ENCODE data around the gene SART1.

Gene SART1

DNA sequence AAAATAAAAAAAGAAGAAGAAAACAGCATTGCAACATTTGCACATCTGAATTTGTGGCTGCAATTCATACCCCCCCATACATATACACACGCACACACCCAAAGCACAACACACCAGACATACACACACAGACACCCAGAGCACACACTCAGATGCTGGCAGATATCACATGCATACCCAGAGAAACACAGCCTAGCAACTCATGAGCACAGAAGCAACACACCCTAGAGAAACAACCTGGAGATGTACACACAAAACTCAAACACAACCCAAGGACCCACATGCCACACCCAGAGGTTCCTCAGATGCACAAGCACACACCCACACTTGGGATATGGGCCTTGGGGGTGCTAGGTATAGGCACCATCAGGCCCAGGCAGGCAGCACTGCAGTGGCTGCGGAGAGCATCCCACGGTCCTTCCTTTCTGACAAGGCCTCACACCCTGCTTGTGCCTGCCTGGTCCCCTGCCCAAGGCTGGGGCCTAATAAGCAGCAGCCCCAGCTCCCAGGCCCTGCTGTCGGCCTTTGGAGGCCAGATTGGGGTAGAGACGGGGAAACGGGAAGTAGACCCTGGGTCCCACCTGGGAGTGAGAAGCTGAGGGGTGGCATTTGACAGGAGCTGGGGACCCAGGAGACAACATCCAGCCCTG is 53.4 kb downstream of the SART1 start:
- peak overlapping the region; percentile 5; the same call in 1 of the 2 replicates for H3K27ac ChIP-seq

DNA sequence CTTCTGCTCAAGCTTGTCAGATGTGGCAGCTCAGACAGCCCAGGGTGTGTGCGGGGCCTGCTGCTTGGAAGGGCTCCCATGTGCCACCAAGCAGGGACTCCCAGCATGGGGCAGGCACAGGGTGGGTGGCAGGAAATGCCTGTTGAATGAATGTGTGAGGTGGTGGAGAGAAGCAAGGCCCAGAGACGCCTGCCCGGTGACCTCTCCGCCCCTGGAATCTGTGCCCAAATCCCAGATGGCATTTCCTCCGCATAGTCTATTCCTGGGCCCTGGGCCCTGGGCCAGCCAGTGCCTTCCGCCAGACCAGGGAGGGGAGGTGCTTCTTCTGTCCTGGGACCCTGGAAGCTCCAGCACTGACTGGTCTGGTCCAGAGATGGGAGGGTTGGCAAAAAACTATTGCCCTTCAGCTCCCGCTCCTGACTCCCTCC is 53.9 kb downstream of the SART1 start:
- TF ChIP-seq, protein P1, sequence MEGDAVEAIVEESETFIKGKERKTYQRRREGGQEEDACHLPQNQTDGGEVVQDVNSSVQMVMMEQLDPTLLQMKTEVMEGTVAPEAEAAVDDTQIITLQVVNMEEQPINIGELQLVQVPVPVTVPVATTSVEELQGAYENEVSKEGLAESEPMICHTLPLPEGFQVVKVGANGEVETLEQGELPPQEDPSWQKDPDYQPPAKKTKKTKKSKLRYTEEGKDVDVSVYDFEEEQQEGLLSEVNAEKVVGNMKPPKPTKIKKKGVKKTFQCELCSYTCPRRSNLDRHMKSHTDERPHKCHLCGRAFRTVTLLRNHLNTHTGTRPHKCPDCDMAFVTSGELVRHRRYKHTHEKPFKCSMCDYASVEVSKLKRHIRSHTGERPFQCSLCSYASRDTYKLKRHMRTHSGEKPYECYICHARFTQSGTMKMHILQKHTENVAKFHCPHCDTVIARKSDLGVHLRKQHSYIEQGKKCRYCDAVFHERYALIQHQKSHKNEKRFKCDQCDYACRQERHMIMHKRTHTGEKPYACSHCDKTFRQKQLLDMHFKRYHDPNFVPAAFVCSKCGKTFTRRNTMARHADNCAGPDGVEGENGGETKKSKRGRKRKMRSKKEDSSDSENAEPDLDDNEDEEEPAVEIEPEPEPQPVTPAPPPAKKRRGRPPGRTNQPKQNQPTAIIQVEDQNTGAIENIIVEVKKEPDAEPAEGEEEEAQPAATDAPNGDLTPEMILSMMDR (conservative IDR thresholded peaks at IDR 0.05), result no peak
- H3K27ac ChIP-seq, result peak overlapping the region; percentile 5; the same call in 1 of the 2 replicates

More for the DNA sequence above, 53.4 kb downstream of the SART1 start:
- TF ChIP-seq, protein P1 (conservative IDR thresholded peaks at IDR 0.05), result no peak

DNA sequence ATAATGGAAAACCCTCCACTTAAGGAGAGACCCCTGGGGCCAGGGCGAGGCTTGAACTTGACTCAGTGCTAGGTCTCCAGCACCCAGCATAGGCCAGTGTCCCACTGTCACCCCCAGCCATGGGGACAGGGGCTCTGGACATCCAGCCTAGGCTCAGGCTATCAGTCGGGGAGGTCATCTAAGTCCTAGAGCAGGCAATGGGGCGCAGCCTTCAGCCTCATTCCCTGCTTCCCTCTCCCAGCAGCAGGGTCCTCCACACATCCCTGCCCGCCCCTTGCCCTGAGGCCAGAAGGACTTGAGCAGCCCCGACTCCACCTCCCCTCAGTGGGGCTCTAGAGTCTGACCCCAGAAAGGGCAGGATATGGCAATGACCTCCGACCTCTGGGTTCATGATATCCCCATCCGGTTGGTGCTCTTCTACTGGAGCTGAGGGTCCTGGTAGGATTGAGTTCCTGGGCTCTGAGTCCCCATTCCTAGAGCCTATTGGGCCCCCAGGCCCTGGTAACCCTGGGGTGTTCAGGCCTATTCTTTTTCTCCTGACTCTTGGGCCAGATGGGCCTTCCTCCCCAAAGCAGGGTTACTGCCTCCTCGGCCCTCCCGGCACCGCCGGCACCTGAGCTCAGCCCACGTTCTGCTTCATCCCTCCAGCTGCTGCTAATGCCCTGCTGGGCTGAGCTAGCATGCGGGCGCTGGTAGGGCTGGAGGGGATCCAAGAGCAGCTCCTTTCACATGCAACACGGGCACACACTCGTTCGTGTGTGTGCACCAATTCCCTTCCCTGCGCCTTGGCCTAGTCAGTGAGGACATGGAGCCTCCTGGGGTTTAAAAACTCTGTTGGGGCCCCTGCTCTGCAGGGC is 54.6 kb downstream of the SART1 start:
- H3K27ac ChIP-seq, result no peak overlapping the region
- TF ChIP-seq, protein P1 (conservative IDR thresholded peaks at IDR 0.05), result no peak

DNA sequence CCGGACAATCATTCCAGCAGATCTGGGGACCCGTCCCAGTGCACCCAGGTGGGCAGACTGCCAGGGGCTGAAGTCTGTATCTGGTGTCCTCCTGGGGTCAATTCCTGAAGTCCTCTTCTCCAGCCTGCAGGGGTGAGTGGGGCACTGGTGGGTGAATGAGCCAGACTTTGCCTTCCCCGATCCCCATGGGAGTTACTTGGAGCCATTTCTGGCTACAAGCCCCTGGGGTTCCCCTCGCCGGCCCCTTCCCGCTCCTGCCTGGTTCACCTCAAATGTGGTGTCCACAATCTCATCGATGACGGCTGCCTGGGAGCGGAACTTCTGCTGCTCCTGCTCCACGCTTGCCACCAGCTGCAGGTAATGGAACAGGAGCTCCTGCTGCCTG is 55.3 kb downstream of the SART1 start:
- H3K27ac ChIP-seq, result no peak overlapping the region
- TF ChIP-seq, protein P1 (conservative IDR thresholded peaks at IDR 0.05), result no peak

DNA sequence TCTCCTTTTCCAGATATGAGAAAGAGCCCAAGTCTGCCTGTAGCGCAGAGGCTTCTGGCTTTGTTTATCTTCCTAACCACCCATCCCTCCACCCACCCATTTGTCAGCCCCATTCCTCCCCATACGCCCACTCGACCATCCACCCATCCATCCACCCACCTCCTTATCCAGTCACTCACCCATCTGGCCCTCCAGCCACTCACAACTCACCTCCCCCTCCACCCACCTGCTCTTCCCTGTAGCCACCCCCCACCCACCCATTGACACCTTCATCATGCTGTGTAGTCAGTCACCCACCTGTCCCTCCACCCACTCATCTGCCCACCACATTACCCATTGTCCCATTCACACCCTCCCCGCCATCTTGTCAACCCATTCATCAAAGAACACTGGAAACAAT is 55.8 kb downstream of the SART1 start:
- TF ChIP-seq, protein P1 (conservative IDR thresholded peaks at IDR 0.05), result no peak

DNA sequence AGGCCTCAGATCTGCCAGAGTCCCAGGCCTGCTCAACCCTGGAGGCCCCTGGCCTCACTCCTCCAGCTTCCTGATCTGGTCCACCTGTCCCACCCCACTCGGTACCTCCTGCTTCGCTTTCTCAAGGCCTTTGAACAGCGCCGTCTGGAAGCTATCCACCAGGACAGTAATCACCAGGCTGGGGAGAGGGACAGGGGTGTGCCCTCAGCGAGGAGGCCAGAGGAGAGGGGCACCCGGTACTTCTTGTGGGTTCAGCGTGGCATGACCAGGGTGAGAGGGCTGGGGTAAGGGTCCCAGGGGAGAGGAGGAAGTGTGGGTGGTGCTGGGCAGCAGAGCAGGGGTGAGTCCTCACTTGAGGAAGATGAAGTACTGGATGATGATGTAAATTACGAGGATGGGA is 58.7 kb downstream of the SART1 start:
- TF ChIP-seq, protein P1 (conservative IDR thresholded peaks at IDR 0.05), result no peak
- H3K27ac ChIP-seq, result no peak overlapping the region

More for the DNA sequence above, 55.8 kb downstream of the SART1 start:
- no peak overlapping the region for H3K27ac ChIP-seq

DNA sequence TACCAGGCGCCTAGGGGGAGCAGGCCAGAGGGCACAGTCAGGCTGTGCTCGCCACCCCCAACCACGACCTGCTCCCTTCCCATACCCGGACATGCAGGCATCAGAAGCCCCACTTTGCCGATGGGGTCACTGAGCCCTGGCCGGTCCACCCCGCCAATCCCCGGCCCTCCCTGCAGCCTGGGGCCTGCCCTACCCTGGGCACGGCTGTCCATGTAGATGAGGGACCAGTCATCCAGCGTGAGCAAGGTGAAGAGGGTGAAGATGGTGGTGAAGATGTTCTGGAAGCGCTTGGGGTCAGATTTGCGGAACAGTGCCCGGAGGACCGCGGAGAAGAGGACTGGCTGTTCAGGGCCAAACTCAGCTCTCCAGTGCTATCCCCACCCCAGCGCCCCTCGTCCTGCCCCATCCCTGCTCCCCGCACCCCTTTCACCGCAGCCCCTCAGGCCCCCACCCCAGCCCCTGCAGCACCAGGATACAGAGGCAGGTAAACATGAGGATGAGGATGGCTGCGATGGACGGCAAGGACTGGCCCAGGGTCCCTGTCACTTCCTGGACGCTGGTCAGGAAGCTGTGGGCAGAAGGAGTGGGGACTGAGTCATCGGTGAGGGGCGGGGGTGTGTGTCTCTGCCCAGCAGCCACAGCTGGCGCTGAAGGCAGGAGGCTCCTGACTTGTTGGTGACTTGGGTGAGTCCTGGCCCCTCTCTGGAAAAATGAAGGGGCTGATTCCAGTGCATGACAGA is 59.3 kb downstream of the SART1 start:
- H3K27ac ChIP-seq, result no peak overlapping the region
- TF ChIP-seq, protein P1 (conservative IDR thresholded peaks at IDR 0.05), result no peak
